ENCODE measurements around the gene RFWD3.
A peak's percentile ranks its signal among the peaks of the same experiment; 100 is the strongest.

RFWD3 gene, protein sequence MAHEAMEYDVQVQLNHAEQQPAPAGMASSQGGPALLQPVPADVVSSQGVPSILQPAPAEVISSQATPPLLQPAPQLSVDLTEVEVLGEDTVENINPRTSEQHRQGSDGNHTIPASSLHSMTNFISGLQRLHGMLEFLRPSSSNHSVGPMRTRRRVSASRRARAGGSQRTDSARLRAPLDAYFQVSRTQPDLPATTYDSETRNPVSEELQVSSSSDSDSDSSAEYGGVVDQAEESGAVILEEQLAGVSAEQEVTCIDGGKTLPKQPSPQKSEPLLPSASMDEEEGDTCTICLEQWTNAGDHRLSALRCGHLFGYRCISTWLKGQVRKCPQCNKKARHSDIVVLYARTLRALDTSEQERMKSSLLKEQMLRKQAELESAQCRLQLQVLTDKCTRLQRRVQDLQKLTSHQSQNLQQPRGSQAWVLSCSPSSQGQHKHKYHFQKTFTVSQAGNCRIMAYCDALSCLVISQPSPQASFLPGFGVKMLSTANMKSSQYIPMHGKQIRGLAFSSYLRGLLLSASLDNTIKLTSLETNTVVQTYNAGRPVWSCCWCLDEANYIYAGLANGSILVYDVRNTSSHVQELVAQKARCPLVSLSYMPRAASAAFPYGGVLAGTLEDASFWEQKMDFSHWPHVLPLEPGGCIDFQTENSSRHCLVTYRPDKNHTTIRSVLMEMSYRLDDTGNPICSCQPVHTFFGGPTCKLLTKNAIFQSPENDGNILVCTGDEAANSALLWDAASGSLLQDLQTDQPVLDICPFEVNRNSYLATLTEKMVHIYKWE

DNA sequence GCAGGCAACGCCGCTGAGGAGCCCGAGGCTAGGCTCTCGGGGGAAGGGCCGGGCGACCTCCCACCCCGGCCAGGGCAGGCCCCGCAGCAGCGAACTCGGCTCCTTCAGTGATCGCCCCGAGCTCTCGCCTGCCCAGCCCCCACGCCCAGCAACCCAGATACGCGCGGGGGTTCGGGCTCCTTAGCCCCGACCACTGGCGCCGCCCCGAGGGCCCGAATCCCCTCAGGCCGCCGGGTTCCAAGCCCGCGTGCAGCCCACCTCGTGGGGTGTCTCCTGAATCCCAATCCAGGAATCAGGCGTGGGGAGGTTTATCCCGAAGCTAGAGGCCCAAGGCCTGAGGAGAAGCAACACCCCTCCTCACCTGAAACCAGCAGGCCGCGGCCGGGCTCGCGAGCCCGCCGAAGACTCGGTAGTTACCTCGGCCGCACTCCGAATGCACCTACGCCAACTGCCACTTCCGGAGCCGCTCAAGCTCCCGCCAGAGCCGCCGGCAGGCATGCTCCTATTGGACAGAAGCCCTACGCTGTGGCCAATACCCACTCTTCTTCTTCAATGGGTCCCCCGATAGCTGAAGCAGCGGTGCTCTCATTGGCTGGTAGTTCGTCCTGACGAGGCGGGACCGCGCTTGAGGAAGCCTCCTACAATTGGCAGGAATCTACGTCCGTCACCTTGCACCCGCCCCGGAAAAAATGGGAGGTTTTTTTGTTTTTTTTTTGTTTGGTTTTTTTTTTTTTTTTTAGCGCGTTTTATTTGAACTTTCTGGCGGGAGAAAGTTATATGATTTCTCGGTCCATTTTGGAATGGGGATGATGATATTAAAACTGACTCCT lies at the start of gene RFWD3:
Gene RFWD3, minus strand, starts transcription at position 453 of the 830 bp plus-strand sequence. CDS start 5,428 bp downstream, outside the sequence.
- TF ChIP-seq, protein P1, sequence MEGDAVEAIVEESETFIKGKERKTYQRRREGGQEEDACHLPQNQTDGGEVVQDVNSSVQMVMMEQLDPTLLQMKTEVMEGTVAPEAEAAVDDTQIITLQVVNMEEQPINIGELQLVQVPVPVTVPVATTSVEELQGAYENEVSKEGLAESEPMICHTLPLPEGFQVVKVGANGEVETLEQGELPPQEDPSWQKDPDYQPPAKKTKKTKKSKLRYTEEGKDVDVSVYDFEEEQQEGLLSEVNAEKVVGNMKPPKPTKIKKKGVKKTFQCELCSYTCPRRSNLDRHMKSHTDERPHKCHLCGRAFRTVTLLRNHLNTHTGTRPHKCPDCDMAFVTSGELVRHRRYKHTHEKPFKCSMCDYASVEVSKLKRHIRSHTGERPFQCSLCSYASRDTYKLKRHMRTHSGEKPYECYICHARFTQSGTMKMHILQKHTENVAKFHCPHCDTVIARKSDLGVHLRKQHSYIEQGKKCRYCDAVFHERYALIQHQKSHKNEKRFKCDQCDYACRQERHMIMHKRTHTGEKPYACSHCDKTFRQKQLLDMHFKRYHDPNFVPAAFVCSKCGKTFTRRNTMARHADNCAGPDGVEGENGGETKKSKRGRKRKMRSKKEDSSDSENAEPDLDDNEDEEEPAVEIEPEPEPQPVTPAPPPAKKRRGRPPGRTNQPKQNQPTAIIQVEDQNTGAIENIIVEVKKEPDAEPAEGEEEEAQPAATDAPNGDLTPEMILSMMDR (IDR thresholded peaks at IDR 0.05) = no peak

GRCh38 chr16:74716355-74716754 lies 49.7 kb upstream of the RFWD3 start:
- TF ChIP-seq, protein P1 (IDR thresholded peaks at IDR 0.05) = no peak

- TF ChIP-seq, protein P1 (IDR thresholded peaks at IDR 0.05) = no peak
Measured at GRCh38 chr16:74713876-74714275, 47.2 kb upstream of the RFWD3 start.

DNA sequence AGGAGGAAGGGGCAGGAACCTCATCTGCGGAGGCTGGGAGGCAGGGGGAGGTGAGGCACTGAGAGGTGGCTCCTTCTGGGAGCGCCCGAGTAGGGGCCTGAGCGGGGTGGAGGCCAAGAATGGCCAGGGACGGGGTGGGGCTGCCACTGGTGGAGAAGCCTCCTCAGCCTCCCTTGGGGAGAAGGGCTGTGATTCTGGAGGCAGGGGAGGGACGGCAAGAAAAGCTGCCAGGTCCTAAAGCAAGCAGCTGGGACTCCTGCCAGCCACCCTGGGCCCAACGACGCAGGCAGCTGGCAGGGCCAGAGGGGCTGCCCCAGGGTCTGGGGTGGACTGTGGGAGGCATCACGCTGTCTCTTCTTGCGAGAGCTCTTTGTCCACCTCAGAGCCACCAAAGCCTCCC lies 46.6 kb upstream of the RFWD3 start:
- TF ChIP-seq, protein P1 (IDR thresholded peaks at IDR 0.05) = no peak

DNA sequence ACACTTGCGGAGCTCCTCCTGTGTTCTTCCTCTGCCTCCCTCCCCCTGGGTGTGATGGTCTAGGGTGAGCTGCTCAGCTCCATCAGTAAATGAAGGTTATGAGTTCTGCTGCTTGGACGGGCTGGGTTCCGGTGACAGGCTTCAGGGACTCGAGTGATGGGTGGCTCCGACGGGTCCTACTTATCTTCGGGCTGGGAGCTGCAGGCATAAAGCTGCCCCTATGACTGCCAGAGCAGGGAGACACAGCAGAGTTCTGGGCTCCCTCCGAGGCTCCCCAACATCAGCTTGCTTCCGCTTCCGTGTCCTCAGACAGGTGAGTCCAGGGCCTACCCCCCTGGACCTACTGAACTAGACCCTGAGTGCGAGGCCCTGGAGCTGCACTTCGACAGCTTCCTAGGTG lies 45.3 kb upstream of the RFWD3 start:
- TF ChIP-seq, protein P1 (IDR thresholded peaks at IDR 0.05) = no peak

- TF ChIP-seq, protein P1 (IDR thresholded peaks at IDR 0.05) = no peak
Measured at GRCh38 chr16:74710401-74710800, 43.7 kb upstream of the RFWD3 start.

DNA sequence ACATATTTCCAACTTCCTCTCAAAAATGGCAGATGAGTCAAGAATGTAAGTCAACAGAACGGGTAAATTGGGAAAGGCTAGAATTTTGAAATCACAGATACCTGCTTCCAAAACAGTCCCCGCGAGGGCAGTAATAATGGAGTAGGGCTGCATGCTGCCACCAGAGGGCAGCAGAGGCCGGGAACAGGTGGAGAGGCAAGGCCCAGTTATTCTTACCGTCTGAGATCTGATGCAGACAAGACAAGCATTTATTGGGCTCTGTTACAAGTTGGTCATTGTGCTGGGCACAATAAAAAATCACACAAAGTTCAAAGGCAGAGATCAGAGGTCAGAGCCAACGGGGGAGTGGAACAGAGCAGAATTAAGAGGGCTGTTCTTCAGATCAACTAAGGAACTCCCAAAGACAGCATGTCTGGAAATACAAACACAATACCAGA lies 42.8 kb upstream of the RFWD3 start:
- TF ChIP-seq, protein P1 (IDR thresholded peaks at IDR 0.05) = peak; percentile 96

All from LNCAP (cell line).